BLaER1 (cell line): ENCODE results near the gene EXO1.

Experiments
- H3K27ac ChIP-seq: shearing (Covaris generic); formaldehyde crosslinking; 2 replicates; pipeline ENCODE4 v1.8.1; 2022
- H3K27me3 ChIP-seq: shearing (Covaris generic); formaldehyde crosslinking; 2 replicates; pipeline ENCODE4 v1.8.1; 2022
- H3K36me3 ChIP-seq: shearing (Covaris generic); formaldehyde crosslinking; 2 replicates; pipeline ENCODE4 v1.8.1; 2022
- H3K4me1 ChIP-seq: shearing (Covaris generic); formaldehyde crosslinking; 2 replicates; pipeline ENCODE4 v1.8.1; 2022
- H3K4me2 ChIP-seq: shearing (Covaris generic); formaldehyde crosslinking; 2 replicates; pipeline ENCODE4 v1.8.1; 2022
- H3K4me3 ChIP-seq: shearing (Covaris generic); formaldehyde crosslinking; 2 replicates; pipeline ENCODE4 v1.8.1; 2022
- H3K9ac ChIP-seq: shearing (Covaris generic); formaldehyde crosslinking; 2 replicates; pipeline ENCODE4 v1.8.1; 2022
- H3K9me3 ChIP-seq: shearing (Covaris generic); formaldehyde crosslinking; 2 replicates; pipeline ENCODE4 v1.8.1; 2022
- H4K20me1 ChIP-seq: shearing (Covaris generic); formaldehyde crosslinking; 2 replicates; pipeline ENCODE4 v1.8.1; 2022
- Cebpa-rat ChIP-seq: shearing (Covaris generic); IDR thresholded peaks from 2 replicates; pipeline ENCODE4 v1.8.1; 2022

Gene EXO1

DNA sequence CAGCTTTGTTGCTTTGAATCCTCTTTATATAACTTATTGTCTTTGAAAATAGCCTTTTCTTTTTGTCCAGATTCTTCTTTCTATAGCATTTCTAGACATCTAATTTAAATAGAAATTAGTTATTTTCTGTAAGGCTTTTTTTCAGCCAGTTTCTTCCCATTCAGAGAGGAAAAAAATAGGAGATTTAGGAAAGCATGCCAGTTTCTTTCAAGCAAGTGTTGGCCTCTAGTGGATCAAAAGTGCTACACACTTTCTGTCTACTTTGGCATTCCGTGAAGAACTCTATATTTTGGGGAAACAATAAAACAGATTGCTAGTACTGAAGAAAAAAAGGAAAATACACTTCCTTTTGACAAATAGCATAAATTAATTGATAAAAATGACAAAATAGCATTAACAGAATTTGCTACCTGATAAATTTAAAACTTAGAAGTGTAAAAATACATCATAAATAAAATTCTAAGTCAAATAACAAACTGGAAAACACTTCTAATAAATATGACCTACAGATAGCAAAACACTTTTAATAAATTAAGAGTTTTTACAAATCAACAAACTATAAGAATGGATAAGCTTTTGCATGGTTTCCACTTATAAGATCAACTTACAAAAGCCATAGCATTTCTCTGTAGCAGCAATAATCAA is 13.1 kb upstream of the EXO1 start:
- Histone ChIP-seq H4K20me1 (no peaks in the 10 kb centered on the region), H3K4me3 (no peak overlapping the region), H3K27ac (no peak overlapping the region), H3K4me2 (no peak overlapping the region), H3K9me3 (no peaks in the 10 kb centered on the region), H3K36me3 (no peaks in the 10 kb centered on the region), H3K9ac (no peak overlapping the region), H3K4me1 (peaks cover 9% of the 10 kb centered on the region), H3K27me3 (no peaks in the 10 kb centered on the region)
- no peak for TF ChIP-seq Cebpa-rat

DNA sequence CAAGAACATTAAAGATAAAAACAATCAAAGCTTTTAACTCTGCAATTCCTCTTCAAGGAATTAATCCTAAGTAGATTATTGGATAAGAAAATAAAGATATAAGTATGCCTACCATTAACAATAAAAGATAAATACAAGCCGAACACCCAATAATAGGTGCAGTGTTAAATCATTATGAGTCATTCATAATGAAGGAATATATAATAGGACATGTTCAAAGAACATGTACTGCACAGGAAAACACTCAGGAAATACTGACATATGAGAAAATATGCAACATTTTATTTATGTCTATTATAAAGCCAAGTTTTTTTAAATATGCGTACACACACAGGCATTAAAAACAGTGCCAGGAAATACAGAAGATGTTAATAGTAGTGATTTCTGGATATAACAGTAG is 11.1 kb upstream of the EXO1 start:
- Histone ChIP-seq H3K36me3 (no peaks in the 10 kb centered on the region), H3K9me3 (no peaks in the 10 kb centered on the region), H3K9ac (no peak overlapping the region), H3K27me3 (no peaks in the 10 kb centered on the region), H3K4me2 (no peak overlapping the region), H4K20me1 (no peaks in the 10 kb centered on the region), H3K4me1 (peaks cover 7% of the 10 kb centered on the region), H3K27ac (no peak overlapping the region), H3K4me3 (no peak overlapping the region)
- TF ChIP-seq Cebpa-rat, result no peak

DNA sequence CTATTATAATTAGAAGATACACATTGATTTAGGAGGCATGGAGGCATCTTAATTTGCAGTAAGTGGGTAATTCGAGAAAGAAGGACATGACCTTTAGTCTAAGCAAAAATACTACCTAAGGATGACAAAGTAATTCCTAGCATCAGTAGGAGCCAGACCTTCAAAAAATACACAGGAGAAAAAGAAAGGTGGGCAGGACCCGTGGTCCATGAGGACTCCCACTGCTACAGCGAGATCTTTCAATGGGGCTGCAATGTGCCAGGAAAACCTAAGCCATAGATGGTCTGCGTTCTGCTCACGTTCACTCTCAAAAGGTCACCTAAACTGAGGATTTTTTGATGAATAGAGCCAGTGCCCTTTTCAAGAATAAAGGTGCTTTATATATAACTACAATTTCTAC is 10.6 kb upstream of the EXO1 start:
- Histone ChIP-seq H3K36me3 (no peaks in the 10 kb centered on the region), H3K9ac (no peak overlapping the region), H3K27ac (no peak overlapping the region), H3K27me3 (no peaks in the 10 kb centered on the region), H3K4me3 (no peak overlapping the region), H3K9me3 (no peaks in the 10 kb centered on the region), H3K4me2 (no peak overlapping the region), H4K20me1 (no peaks in the 10 kb centered on the region), H3K4me1 (peaks cover 2% of the 10 kb centered on the region; the same call in 1 of the 2 replicates)
- no peak for TF ChIP-seq Cebpa-rat

DNA sequence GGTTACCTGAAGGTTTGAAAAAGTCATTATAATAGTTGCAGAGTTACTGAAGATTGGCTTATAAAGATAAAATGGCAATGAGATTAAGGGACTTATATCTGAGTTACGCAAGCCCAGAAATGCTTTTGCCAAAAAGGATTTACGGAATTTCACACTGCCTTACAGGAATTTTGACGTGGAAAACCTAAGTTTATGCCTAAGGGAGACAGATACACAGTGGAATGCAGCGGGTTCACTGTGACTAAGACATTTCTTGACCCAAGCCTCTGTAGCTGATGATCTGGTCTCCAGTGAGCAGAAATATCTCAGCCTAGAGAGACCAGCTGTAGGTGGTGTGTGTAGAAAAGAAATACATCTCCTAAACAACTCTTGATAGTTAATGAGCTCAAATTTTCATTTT is 10.1 kb upstream of the EXO1 start:
- Histone ChIP-seq H3K27ac (no peak overlapping the region), H3K9ac (no peak overlapping the region), H3K36me3 (no peaks in the 10 kb centered on the region), H3K27me3 (no peaks in the 10 kb centered on the region), H3K4me2 (no peak overlapping the region), H3K4me3 (no peak overlapping the region), H3K4me1 (no peaks in the 10 kb centered on the region), H3K9me3 (no peaks in the 10 kb centered on the region), H4K20me1 (no peaks in the 10 kb centered on the region)
- no peak for TF ChIP-seq Cebpa-rat

DNA sequence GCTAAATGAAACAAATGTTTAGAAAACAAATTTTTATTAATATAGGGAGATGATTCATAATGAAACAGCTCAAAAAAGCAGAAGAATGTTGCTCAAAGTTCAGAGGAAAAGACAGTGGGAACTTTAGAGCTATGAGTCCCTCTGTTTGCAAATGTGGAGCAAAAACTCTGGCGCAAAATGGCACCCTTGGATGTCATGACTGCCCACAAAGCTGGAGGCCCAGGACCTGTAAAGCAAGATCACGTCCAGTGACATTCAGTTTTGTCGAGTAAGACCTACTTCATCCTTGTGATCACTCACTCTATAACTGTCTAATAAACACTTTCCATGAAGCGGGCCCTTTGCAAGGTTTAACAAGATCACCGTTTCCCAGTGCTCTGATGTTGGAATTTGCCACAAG is 9.1 kb upstream of the EXO1 start:
- no peaks in the 10 kb centered on the region for H3K27me3 ChIP-seq
- no peaks in the 10 kb centered on the region for H3K4me1 ChIP-seq
- no peak overlapping the region for H3K4me3 ChIP-seq
- no peaks in the 10 kb centered on the region for H3K9me3 ChIP-seq
- no peak overlapping the region for H3K9ac ChIP-seq
- no peaks in the 10 kb centered on the region for H4K20me1 ChIP-seq
- no peaks in the 10 kb centered on the region for H3K36me3 ChIP-seq
- H3K27ac ChIP-seq, result no peak overlapping the region
- TF ChIP-seq Cebpa-rat, result no peak
- H3K4me2 ChIP-seq, result no peak overlapping the region

DNA sequence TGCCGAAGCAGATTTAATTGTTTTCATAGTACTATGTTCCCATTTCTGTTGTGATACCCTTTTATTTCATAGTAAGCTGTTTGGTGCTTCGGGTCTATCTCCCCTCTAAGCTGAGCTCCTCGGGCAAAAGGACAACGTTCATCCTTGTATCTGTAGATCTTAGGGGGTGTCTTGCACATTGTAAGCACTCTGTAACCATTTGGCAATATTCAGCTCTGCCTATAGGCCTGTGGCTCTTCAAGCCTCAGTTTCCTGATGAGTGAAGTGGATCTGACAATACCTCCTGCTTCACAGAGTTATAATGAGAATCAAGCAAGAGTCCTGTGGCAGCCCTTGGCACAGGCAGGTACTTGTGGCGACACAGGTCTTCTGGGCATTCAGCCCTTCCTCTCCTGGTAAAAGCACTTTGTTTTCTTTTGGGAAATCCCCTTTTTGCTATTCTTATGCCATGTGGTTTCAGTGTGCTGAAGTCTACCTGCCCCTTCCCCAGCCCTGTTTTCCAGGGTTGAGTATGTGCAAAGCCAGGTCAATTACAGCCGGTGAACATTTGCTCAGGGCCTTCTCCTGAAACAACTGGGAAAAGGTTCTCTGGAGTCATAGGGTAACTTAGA is 8.5 kb upstream of the EXO1 start:
- H3K9ac ChIP-seq, result no peak overlapping the region
- no peaks in the 10 kb centered on the region for H3K27me3 ChIP-seq
- H4K20me1 ChIP-seq, result no peaks in the 10 kb centered on the region
- no peaks in the 10 kb centered on the region for H3K4me1 ChIP-seq
- H3K4me3 ChIP-seq, result no peak overlapping the region
- no peak for TF ChIP-seq Cebpa-rat
- no peak overlapping the region for H3K4me2 ChIP-seq
- no peak overlapping the region for H3K27ac ChIP-seq
- no peaks in the 10 kb centered on the region for H3K9me3 ChIP-seq
- no peaks in the 10 kb centered on the region for H3K36me3 ChIP-seq

DNA sequence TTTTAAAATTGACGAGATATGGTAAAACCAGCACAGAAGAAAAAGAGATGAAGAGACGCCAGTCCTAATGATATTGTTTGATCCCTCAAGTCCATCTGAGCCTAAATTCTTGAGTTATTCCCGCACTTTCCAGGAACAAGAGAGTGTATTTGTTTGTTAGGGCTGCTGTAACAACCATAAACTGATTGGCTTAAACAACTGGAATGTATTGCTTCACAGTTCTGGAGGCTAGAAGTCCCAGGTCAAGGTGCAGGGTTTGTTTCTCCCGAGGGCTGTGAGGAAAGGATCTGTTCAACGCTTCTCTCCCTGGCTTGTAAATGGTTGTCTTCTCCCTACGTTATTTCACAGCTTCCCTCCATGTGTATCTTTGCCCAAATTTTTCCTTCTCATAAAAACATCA is 7.8 kb upstream of the EXO1 start:
- H4K20me1 ChIP-seq, result no peaks in the 10 kb centered on the region
- no peak overlapping the region for H3K27ac ChIP-seq
- H3K9ac ChIP-seq, result no peak overlapping the region
- no peaks in the 10 kb centered on the region for H3K4me1 ChIP-seq
- no peaks in the 10 kb centered on the region for H3K9me3 ChIP-seq
- no peaks in the 10 kb centered on the region for H3K27me3 ChIP-seq
- H3K4me3 ChIP-seq, result no peak overlapping the region
- H3K4me2 ChIP-seq, result no peak overlapping the region
- TF ChIP-seq Cebpa-rat, result no peak
- H3K36me3 ChIP-seq, result no peaks in the 10 kb centered on the region

DNA sequence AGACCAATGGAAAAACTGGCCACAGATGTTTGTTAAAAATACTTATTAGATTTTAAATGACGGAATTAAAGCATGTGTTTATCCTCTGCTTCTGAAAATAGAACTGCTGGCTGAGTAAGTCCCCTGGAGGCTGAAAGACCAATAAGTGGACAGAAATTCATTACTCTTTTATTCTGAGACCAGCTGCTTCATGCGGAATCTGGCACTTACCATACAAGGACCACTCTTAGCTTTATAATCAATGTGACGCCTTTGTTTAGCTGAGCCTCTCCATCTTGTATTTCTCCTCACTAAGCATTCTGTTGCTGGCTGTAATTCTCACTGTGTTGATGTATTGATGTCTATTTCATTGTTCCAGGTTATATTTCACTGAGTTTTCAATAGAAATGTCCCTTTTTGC is 6.3 kb upstream of the EXO1 start:
- no peak overlapping the region for H3K27ac ChIP-seq

DNA sequence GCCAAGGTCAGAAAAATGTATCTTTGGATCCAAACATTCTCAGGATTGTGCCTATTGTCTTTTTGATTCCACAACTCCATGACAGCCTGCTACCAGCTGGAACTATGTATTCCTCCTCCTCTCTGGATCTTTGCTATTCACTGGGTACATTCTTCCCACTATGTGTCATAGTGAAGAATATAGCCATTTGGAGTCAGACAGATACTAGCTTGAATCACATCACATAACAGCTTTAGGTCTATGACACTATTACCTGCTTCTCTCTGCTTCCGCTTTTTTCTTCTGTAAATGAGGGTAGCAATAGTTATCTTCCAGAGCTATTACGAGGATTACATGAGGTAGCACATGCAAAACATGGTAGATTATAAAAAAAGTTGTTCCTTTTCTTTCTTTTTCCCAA is 5.4 kb upstream of the EXO1 start:
- Histone ChIP-seq H3K27me3 (no peaks in the 10 kb centered on the region), H3K9me3 (no peaks in the 10 kb centered on the region), H3K9ac (no peak overlapping the region), H3K36me3 (no peaks in the 10 kb centered on the region), H3K4me1 (peaks cover 8% of the 10 kb centered on the region), H3K4me2 (no peak overlapping the region), H4K20me1 (no peaks in the 10 kb centered on the region), H3K27ac (no peak overlapping the region), H3K4me3 (no peak overlapping the region)
- no peak for TF ChIP-seq Cebpa-rat

More for the DNA sequence above, 6.3 kb upstream of the EXO1 start:
- H3K9ac ChIP-seq, result no peak overlapping the region
- no peaks in the 10 kb centered on the region for H3K4me1 ChIP-seq
- H4K20me1 ChIP-seq, result no peaks in the 10 kb centered on the region
- no peak for TF ChIP-seq Cebpa-rat
- H3K36me3 ChIP-seq, result no peaks in the 10 kb centered on the region
- H3K27me3 ChIP-seq, result no peaks in the 10 kb centered on the region
- no peak overlapping the region for H3K4me2 ChIP-seq
- H3K9me3 ChIP-seq, result no peaks in the 10 kb centered on the region
- H3K4me3 ChIP-seq, result no peak overlapping the region

DNA sequence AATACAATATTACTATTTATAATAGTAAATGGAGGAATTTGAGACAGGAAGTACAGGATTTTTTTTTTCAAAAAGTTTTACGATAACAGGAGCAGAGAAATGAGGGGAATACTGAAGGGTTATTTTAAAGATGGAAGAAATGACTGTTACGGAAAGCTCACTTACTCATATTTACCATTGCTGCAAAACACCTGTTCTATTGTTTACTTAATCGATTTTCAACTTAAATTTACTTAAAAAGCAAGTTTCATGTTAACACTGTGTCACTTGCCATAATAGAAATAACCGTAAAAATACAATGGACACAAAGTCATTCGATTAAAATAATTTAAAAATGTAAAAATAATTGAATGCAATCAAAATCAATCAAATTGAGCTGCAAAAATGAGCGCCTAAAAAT is 3.4 kb upstream of the EXO1 start:
- peaks cover 21% of the 10 kb centered on the region for H3K4me1 ChIP-seq
- H3K27ac ChIP-seq, result no peak overlapping the region
- no peak overlapping the region for H3K4me3 ChIP-seq
- H3K36me3 ChIP-seq, result 0 out of 2 replicates have a peak, but pooled peaks cover 2% of the 10 kb centered on the region
- H3K4me2 ChIP-seq, result no peak overlapping the region
- H4K20me1 ChIP-seq, result no peaks in the 10 kb centered on the region
- H3K9ac ChIP-seq, result no peak overlapping the region
- no peaks in the 10 kb centered on the region for H3K9me3 ChIP-seq
- no peak for TF ChIP-seq Cebpa-rat
- H3K27me3 ChIP-seq, result no peaks in the 10 kb centered on the region
